ENCODE results near the gene ITGA1.

The ITGA1 gene

DNA sequence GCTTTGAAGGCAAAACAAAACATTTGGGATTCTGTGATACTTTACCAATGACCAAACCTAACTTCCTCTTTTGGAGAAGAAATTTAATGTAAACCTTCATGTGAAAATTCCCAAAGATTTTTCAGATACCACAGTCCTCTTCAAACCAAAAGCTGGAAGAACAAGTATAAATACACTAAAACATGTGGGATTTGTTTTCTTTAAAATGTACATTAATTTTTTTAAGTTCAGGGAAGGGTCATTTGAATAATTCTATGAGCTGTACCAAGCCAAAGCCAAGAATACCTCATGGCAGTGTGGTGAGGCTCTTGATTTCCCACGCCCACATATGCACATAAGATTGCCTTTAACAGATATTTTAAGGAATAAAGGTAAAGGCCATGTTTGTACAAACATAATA, 28.4 kb upstream of the ITGA1 start:
- in situ Hi-C loops (cut with MboI; ENCODE audit: low pct_unique_long_range_greater_than_20kb, low sequenced_read_pairs, unreplicated experiment), result no loop called here

DNA sequence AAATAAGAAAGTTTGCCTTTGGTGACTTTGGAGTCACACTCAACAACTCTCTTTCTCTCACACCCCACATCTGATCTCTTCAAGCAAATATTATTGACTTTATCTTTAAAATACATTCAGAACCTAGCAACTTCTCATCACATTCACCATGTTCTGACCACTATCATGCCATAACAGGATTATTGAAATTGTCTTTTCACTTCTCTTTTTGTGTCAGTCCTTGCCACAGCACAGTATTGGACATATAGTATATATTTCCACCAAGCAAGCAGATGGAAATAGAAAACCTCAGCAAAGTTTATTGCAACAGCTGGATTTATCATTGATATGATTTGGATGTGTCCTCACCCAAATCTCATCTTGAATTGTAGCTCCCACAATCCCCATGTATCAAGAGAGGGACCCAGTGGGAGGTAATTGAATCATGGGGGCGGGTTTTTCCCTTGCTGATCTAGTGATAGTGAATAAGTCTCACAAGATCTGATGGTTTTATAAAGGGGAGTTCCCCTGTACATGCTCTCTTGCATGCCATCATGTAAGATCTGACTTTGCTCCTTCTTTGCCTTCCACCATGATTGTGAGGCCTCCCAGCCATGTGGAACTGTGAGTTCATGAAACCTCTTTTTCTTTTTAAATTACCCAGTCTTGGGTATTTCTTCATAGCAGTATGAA, 26.9 kb upstream of the ITGA1 start:
- TF ChIP-seq, protein P1, sequence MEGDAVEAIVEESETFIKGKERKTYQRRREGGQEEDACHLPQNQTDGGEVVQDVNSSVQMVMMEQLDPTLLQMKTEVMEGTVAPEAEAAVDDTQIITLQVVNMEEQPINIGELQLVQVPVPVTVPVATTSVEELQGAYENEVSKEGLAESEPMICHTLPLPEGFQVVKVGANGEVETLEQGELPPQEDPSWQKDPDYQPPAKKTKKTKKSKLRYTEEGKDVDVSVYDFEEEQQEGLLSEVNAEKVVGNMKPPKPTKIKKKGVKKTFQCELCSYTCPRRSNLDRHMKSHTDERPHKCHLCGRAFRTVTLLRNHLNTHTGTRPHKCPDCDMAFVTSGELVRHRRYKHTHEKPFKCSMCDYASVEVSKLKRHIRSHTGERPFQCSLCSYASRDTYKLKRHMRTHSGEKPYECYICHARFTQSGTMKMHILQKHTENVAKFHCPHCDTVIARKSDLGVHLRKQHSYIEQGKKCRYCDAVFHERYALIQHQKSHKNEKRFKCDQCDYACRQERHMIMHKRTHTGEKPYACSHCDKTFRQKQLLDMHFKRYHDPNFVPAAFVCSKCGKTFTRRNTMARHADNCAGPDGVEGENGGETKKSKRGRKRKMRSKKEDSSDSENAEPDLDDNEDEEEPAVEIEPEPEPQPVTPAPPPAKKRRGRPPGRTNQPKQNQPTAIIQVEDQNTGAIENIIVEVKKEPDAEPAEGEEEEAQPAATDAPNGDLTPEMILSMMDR (IDR thresholded peaks at IDR 0.05; ENCODE audit: extremely low read depth, insufficient read depth, missing control alignments), result no peak
- no peak for DNase-seq (ENCODE audit: low spot score)
- in situ Hi-C loops (cut with MboI; ENCODE audit: low pct_unique_long_range_greater_than_20kb, low sequenced_read_pairs, unreplicated experiment), result no loop called here

More for the DNA sequence above, 28.4 kb upstream of the ITGA1 start:
- TF ChIP-seq, protein P1 (IDR thresholded peaks at IDR 0.05; ENCODE audit: extremely low read depth, insufficient read depth, missing control alignments), result no peak
- DNase-seq (ENCODE audit: low spot score), result no peak

DNA sequence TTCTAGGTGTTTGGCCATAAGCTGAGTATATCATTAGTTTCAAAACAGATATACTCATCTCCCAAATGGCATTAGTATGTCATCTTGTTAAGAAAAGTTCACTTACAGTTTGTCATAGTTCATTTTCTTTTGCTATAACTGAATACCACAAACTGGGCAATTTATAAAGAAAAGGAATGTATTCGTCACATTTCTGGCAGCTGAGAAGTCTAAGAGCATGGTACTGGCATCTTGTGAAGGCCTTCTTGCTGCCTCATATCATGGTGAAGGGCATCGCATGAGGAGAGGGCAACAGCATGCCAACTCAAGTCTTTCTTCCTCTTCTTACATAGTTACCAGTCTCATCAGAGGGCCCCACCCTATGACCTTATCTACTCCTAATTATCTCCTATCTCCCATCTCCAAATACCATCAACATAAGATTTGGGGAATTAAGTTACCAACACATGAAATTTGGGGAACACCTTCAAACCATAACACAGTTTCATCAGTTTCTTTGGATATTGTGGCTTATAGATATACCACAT, 20.4 kb upstream of the ITGA1 start:
- TF ChIP-seq, protein P1 (IDR thresholded peaks at IDR 0.05; ENCODE audit: extremely low read depth, insufficient read depth, missing control alignments), result no peak
- in situ Hi-C loops (cut with MboI; ENCODE audit: low pct_unique_long_range_greater_than_20kb, low sequenced_read_pairs, unreplicated experiment), result no loop called here
- no peak for DNase-seq (ENCODE audit: low spot score)

DNA sequence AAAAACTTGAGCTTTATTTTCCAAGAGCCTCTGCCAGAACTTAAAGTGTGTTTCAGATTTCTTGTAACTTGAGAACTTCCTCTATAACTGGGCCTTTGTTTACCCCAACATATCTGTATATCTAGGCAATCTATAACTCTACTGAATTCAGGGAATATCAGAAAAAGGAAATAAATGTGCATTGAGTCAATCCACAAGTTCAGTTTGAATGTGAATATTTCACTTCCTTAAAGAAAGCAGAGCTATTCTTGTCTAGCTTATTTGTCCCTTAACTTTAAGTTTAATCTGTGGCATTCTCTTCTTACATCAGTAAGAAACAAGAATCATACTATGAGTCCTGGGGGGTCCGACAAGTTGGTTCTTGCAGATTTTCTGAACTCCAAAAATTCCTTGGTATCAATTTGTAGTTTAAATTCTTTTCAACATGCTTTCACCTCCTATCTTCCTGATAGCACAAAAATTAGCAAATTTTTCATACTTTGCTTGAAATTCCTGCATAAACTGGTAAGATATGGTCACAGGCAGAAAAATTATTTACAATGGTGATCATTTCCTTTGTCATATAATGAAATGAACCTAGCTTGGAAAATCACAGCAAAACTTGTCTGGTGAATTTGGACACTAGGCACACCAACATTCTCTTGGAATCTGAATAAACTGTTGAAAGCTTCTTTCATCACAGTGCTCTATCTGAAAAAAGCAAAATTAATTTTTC, 19.8 kb upstream of the ITGA1 start:
- no peak for DNase-seq (ENCODE audit: low spot score)
- in situ Hi-C loops (cut with MboI; ENCODE audit: low pct_unique_long_range_greater_than_20kb, low sequenced_read_pairs, unreplicated experiment), result no loop called here
- TF ChIP-seq, protein P1 (IDR thresholded peaks at IDR 0.05; ENCODE audit: extremely low read depth, insufficient read depth, missing control alignments), result no peak

DNA sequence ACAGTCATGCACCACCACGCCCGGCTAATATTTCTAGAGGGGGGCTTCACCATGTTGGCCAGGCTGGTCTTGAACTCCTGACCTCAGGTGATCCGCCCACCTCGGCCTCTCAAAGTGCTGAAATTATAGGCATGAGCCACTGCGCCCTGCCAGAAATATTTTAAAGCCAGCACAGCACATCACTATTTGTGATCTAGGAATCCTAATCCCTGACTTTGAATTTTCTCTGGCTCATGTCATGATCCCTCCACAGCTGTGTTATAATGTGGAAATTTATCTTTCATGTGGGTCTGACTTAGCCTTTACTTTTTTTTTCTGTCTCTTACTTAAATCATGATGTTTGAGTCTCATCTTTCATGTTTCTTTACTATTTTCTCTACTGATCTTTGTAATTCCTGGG, 18.7 kb upstream of the ITGA1 start:
- in situ Hi-C loops (cut with MboI; ENCODE audit: low pct_unique_long_range_greater_than_20kb, low sequenced_read_pairs, unreplicated experiment), result no loop called here
- TF ChIP-seq, protein P1 (IDR thresholded peaks at IDR 0.05; ENCODE audit: extremely low read depth, insufficient read depth, missing control alignments), result no peak
- DNase-seq (ENCODE audit: low spot score), result no peak

DNA sequence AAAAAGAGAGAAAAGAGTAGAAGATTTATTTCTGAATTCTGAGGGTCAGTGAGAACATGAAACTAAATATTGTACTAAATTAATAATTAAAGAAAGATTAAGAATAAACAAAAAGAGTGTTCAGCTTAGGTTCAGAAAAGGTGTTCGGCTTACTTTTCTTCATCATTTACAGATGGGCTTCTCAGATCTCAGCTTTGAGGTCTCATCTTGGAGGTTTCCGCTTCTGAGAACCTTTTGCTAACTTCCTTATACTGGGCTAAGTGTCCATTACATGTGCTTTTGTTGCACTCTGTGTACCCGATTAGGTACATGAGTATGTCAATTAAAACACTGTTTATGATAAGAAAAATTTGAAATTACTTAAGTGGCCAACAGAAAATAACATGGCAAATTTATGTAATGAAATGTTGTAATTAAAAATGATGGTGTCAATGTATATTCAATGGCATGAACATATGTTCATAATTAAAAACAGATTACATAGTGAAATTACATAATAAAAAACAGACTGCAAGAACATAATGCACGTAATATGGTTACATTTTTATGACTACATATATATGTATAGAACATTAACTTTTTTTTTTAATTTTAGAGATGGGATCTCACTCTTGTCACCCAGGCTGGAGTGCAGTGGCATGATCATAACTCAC, 17.3 kb upstream of the ITGA1 start:
- DNase-seq (ENCODE audit: low spot score), result no peak
- in situ Hi-C loops (cut with MboI; ENCODE audit: low pct_unique_long_range_greater_than_20kb, low sequenced_read_pairs, unreplicated experiment), result no loop called here
- TF ChIP-seq, protein P1 (IDR thresholded peaks at IDR 0.05; ENCODE audit: extremely low read depth, insufficient read depth, missing control alignments), result no peak
